Activated gamma-delta T cell treated with Interleukin-2 at 50 U/mL for 16 hours (primary cell): ENCODE data around the gene MRRF.

ENCODE experiments used
- DNase-seq: peaks from one replicate; pipeline ENCODE4 v3.0.0-alpha.2; 2020

MRRF gene

GRCh38 chr9:122333169-122333808, 68.6 kb downstream of the MRRF start:
- DNase-seq = no peak

- no peak for DNase-seq
Observed at GRCh38 chr9:122334916-122335315, 70.2 kb downstream of the MRRF start.

GRCh38 chr9:122336189-122336588, 71.5 kb downstream of the MRRF start:
- DNase-seq = no peak

GRCh38 chr9:122336866-122337555, 72.3 kb downstream of the MRRF start:
- DNase-seq = no peak

GRCh38 chr9:122337556-122337929, 72.9 kb downstream of the MRRF start:
- DNase-seq = no peak

- no peak for DNase-seq
Observed at GRCh38 chr9:122338536-122338935, 73.9 kb downstream of the MRRF start.

- DNase-seq = no peak
Observed at GRCh38 chr9:122338994-122339393, 74.3 kb downstream of the MRRF start.

- DNase-seq = no peak
Observed at GRCh38 chr9:122339579-122339978, 74.9 kb downstream of the MRRF start.

GRCh38 chr9:122340161-122340560, 75.5 kb downstream of the MRRF start:
- DNase-seq = no peak

- no peak for DNase-seq
Observed at GRCh38 chr9:122342323-122343050, 77.8 kb downstream of the MRRF start.

GRCh38 chr9:122346478-122347347, 82.0 kb downstream of the MRRF start:
- no peak for DNase-seq

- no peak for DNase-seq
Observed at GRCh38 chr9:122347348-122348287, 82.9 kb downstream of the MRRF start.

- no peak for DNase-seq
Observed at GRCh38 chr9:122348288-122348777, 83.7 kb downstream of the MRRF start.

GRCh38 chr9:122348791-122349190, 84.1 kb downstream of the MRRF start:
- DNase-seq = no peak

GRCh38 chr9:122349201-122349600, 84.5 kb downstream of the MRRF start:
- no peak for DNase-seq

- DNase-seq = peak; percentile 74
Observed at GRCh38 chr9:122350577-122351355, 86.1 kb downstream of the MRRF start.

GRCh38 chr9:122354536-122355199, 90.0 kb downstream of the MRRF start:
- no peak for DNase-seq

GRCh38 chr9:122355336-122355875, 90.7 kb downstream of the MRRF start:
- no peak for DNase-seq

- DNase-seq = no peak
Observed at GRCh38 chr9:122356627-122357026, 91.9 kb downstream of the MRRF start.

- no peak for DNase-seq
Observed at GRCh38 chr9:122360891-122361290, 96.2 kb downstream of the MRRF start.
